ENCODE measurements around the gene ST6GAL1. TPM values are rescaled to one million over a fixed set of nuclear protein-coding genes. Genes with fewer than 3 reads are reported as not detected.

ST6GAL1 gene
- total and polyA plus RNA-seq, 10 of the 15 experiments (the other 5 are each of a cell fraction or from before 2014, with no cell fraction given): 74.2 to 248 (median 149) TPM

- TF ChIP-seq NFXL1 (IDR thresholded peaks at IDR 0.05; ENCODE audit: borderline replicate concordance) (no peak), E4F1 (IDR thresholded peaks at IDR 0.05; ENCODE audit: borderline replicate concordance, partially characterized antibody) (no peak)
Observed at GRCh38 chr3:187084580-187084979, 154.3 kb downstream of the ST6GAL1 start (continued).

GRCh38 chr3:187085021-187085666 is 154.8 kb downstream of the ST6GAL1 start:
- FAIRE-seq (no peak), ATAC-seq (no peak), DNase-seq (ENCODE audit: low read depth, low spot score) (no peak)
- ChIA-PET CTCF (interaction anchor here (0.6 to 1.7 kb wide), 5 partner anchors 16 to 44 kb away, joined by 4 to 5 read pairs (median 4); no protein-coding TSS in a partner anchor), RAD21 (ENCODE audit: unreplicated experiment) (interaction anchor here (0.9 to 1.6 kb wide), 2 partner anchors 29 to 236 kb away, joined by 3 to 4 read pairs; no protein-coding TSS in a partner anchor), SMC1A (ENCODE audit: uncharacterized antibody, unreplicated experiment) (interaction anchor here (1.1 to 1.3 kb wide), 2 partner anchors 19 to 22 kb away, joined by 4 to 5 read pairs; no protein-coding TSS in a partner anchor), POLR2A (interaction anchor here (0.7 to 1.4 kb wide), 2 partner anchors 10 to 33 kb away, joined by 3 read pairs; no protein-coding TSS in a partner anchor)
- H3K9me3 ChIP-seq (replicated peaks; ENCODE audit: control insufficient read depth, insufficient read depth, low read length): peaks cover 5% of the 10 kb centered on the region; the same call in 2 of the 3 replicates
- TF ChIP-seq ATF3 (IDR thresholded peaks at IDR 0.05; ENCODE audit: borderline replicate concordance, extremely low read depth, low read depth, low read length) (no peak), MAX (IDR thresholded peaks at IDR 0.05; ENCODE audit: low read depth, low read length) (no peak), RAD51 (IDR thresholded peaks at IDR 0.05) (no peak), PBX3 (IDR thresholded peaks at IDR 0.05; ENCODE audit: insufficient replicate concordance, low read depth, low read length) (no peak), SMC3 (IDR thresholded peaks at IDR 0.05; ENCODE audit: borderline replicate concordance, low read length) (no peak), RAD21 (IDR thresholded peaks at IDR 0.05; ENCODE audit: insufficient read depth, low read depth, low read length) (no peak)
- no peaks in the 10 kb centered on the region for H3K4me1 ChIP-seq (ENCODE audit: control insufficient read depth, insufficient read depth, low read length)
- WGBS (ENCODE audit: insufficient coverage, insufficient replicate concordance, low lambda C conversion rate, missing lambda C conversion rate): 89% methylated on average over 5 of the region's 5 CpGs
- no peaks in the 10 kb centered on the region for H4K20me1 ChIP-seq (ENCODE audit: control insufficient read depth, insufficient read depth)
- in situ Hi-C loops (cut with MboI) (no loop called here), intact Hi-C loops (cut with micrococcal nuclease; ENCODE audit: unreplicated experiment) (no loop called here)
- no peak overlapping the region for H3K27ac ChIP-seq (ENCODE audit: control insufficient read depth, insufficient read depth)
- no peak overlapping the region for H3K4me3 ChIP-seq
- no peak overlapping the region for H3K9ac ChIP-seq (ENCODE audit: control insufficient read depth, insufficient read depth, low read length)
- no peaks in the 10 kb centered on the region for H3K79me2 ChIP-seq (ENCODE audit: control insufficient read depth, insufficient read depth, low read length)
- no peaks in the 10 kb centered on the region for H3K36me3 ChIP-seq (ENCODE audit: control insufficient read depth in 2 of 2, insufficient read depth in 2 of 2, low read length in 1 of 2)
- H3K27me3 ChIP-seq (replicated peaks in 1 of 2; ENCODE audit: control insufficient read depth in 2 of 2, insufficient read depth in 2 of 2, low read length in 1 of 2): no peaks in the 10 kb centered on the region
- no peak overlapping the region for H2AFZ ChIP-seq (ENCODE audit: control insufficient read depth, low read depth, low read length)
- no peak overlapping the region for H3K4me2 ChIP-seq (ENCODE audit: control insufficient read depth, insufficient read depth)
- BruUV-seq (replicated peaks): no TSS peak

Measured in GM12878 (cell line).